CD4-positive, alpha-beta T cell treated with Interleukin-4 for 4 hours (primary cell): ENCODE measurements around the gene MPPED1.

Source experiments
- DNase-seq: peaks from one replicate; pipeline ENCODE4 v3.0.0-alpha.2; 2020

MPPED1 gene

DNA sequence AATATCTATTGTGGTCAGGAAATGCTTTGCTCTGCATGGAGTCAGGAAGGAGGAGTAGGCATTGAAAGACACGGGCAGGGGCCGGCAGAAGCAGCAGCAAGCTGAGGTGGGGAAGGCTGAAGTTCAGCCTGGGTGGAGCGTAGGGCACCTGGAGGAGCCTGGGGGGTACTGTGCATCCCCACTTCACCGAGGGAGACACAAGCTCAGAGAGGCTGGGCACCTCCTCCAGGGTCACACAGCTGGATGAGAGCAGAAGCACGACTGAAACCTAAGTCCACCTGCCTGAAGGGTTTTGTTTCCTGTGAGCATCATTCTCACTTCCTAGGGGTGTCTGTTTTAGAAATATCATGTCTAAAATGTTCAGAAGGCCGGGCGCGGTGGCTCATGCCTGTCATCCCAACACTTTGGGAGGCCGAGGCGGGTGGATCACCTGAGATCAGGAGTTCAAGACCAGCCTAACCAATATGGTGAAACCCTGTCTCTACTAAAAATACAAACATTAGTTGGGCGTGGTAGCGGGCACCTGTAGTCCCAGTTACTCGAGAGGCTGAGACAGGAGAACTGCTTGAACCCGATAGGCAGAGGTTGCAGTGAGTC, 138.3 kb downstream of the MPPED1 start:
- no peak for DNase-seq

DNA sequence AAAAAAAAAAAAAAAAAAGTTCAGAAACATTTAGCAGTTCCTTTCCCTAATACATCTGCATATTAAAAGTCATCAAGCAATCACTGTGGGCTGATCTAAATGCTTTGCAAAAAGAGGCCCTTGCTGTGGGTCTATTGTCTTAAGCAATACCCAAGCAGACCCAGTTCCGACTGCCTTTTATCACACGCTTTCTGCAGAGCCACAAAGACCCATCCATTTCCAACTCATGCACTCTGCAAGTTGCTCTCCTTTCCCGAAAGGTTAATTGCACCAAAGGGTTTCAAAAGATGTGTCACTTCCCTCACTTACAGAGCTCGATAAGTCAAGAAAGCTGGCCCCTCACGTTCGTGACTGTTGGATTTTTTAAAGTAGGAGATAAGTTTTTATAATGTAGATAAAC, 138.9 kb downstream of the MPPED1 start:
- no peak for DNase-seq

DNA sequence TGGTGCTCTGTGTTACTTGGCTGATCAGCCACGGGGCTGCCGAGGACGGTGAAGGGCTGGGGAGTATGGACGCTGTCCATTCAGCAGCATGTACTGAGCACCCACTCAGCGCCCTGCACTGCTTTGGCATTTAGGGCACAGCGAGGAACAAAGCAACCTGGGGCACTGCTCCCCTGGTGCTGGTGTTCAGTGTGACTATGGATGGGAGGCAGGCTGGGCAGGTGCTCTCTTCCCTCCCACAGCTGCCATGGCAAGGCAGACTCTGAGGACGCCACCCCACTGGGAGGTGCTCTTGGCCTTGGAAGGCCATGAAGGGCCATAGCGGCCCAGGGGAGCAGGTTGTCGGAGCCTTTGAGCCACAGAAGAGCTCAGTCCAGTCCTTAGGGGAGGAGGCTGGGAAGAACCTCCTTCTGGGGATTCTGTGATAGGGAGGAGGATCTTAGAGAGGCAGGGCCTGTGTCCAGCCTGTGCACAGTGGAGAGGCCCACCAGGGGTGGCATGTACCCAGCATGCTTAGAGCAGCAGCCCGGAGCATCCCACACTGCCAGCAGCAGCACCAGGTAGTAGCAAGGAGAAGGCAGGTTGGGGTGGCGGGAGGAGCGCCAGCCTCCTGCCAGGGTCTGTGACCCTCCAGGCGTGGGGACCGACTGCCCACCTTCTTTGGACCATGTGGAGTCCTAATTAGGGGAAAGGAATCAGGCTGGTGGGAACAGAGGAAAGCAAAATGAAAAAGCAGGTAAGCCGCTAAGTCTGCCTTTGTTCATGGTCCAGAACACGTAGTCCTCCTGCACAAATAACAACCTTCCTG, 141.8 kb downstream of the MPPED1 start:
- no peak for DNase-seq

DNA sequence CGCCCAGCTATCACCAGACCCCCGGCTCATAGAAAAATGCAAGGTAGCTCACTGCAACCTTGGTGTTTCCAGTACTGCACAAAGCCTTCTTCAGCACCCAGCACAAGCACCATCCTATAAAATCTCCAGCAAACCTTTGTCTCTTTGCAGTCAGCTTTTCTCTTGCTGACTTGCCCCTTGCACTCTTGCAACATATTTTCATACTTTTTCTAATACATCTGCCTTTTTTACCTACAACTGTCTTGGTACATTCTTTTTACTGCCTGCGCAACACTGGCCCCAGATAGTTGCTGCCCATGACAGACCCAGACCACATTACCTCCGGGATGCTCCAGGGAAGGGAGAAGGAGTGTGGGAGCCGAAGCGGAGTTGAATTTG, 142.4 kb downstream of the MPPED1 start:
- DNase-seq = no peak

DNA sequence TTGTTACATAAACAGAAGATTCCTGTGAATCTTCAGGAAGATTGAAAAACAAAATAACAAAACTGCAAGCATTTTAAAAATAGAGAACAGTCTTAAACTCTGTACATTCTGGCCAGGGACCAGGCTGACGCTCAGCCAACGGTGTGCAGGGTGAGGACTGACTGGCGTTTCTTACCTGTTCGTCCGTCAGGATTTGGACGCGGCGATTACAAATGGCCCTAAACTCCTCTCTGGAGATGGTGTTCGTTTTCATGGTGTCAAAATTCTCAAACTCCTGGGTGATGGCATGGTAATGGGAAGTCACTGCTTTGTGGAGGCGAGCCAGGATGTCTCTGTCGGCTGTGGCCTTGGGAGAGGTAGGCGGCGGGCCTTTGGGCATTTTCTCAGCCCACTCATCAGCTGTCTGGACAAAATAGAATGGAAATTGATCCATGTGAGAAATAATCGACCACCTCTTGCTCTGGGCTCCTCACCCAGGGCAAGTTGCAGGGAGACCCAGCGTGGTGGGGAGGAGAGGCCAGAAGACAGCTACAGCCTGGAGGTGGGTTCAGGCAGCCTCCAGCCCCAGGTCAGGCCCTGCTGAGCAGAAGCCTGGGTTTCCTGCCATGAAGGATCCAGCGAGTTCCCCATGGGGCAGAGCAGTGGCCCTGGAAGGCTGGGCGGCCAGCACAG, 143.0 kb downstream of the MPPED1 start:
- DNase-seq = no peak

DNA sequence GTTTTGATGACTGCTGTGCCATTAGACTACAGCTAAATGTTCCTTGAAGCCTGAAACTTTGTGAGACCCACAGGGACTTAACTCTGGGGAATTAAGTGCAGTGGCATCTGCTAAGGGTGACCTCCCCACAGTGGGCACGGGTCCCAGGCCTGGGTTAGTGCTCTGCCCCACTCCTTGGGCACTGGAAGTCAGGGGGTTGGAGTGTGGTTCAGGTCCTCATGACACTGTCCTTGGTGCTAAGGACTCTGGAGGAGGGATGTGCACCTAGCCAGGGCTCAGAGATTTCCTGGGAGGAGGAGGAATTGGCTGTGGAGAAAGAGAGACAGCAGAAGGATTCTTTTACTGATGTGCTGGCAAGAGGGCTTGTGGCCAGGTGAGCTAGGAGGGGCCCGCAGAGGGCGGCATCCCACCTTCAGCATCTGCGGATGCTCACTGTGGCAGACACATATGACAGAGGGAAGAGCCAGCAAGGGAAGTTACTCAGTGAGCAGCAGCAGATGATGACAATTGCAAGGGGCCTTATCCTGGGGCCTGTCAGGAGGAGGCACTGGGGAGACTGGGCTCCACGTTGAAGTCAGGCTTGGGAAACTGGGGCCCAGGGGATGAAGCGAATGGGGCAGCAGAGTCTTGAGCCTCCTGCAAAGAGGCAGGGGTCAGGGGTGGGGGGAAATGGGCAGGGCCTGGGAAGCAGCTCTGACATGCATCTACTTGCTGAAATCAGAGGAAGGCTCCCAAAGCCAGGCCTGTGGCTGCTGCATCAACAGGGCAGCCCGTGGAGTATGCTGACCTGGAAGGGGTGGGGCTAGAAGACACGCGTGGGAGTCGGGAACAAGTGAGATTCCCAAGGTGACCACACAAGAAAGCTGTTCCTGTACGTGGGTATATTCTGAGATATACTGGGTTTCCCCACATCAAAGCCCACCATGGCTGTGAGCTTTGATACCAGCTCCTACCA, 144.0 kb downstream of the MPPED1 start:
- no peak for DNase-seq
